Gastroesophageal sphincter (tissue), 4 donors: Measurements from ENCODE around the gene AGTPBP1. TPM values are rescaled to one million over a fixed set of nuclear protein-coding genes. Genes with fewer than 3 reads are reported as not detected.
"Not testable (repeated sequence)": the region's sequence is repeated elsewhere in the genome, so short reads cannot be mapped to it uniquely, and the experiment has no call there.

Experiments
- ATAC-seq: fragments of 150-250 bp; one replicate; pipeline ENCODE4 v1.9.1; 2016; ENCODE audit warnings: mild to moderate bottlenecking, moderate library complexity
- H3K27ac ChIP-seq, 4 donors: fragments of 200-600 bp; sonication (generic) in 3 of 4; 1 replicate in 3 of 4; 2 replicates in 1 of 4; pipeline ENCODE4 v1.5.1; 2016 to 2019
- H3K27me3 ChIP-seq: fragments of 200-600 bp; sonication (generic); one replicate; pipeline ENCODE4 v1.5.1; 2019
- H3K36me3 ChIP-seq, 2 donors: fragments of 200-600 bp; sonication (generic); one replicate each; pipeline ENCODE4 v1.5.1; 2019; ENCODE audit warnings: control low read depth in 1 of 2
- H3K4me1 ChIP-seq, 3 donors: fragments of 200-600 bp; sonication (generic); 1 replicate in 2 of 3; 2 replicates in 1 of 3; pipeline ENCODE4 v1.5.1; 2016 to 2019; ENCODE audit warnings: control low read depth in 2 of 3
- H3K4me3 ChIP-seq, 2 donors: fragments of 200-600 bp; sonication (generic); one replicate each; pipeline ENCODE4 v1.5.1; 2019; ENCODE audit warnings: mild to moderate bottlenecking in 1 of 2, moderate library complexity in 1 of 2
- H3K9me3 ChIP-seq, 3 donors: fragments of 200-600 bp; sonication (generic); one replicate each; pipeline ENCODE4 v1.5.1; 2017 to 2019; ENCODE audit warnings: control low read depth in 2 of 3
- CTCF ChIP-seq, 4 experiments: fragments of 200-600 bp in 2 of 4; fragments of 450-650 bp in 2 of 4; sonication (generic) in 1 of 4; IDR thresholded peaks; one replicate each; pipeline ENCODE4 v1.5.1; 2017 to 2019; ENCODE audit warnings: antibody characterized with exemption in 4 of 4, mild to moderate bottlenecking in 2 of 4, moderate library complexity in 2 of 4
- EP300 ChIP-seq: sonication (generic); formaldehyde crosslinking; IDR thresholded peaks from one replicate; pipeline ENCODE4 v1.6.1; 2017; ENCODE audit warnings: antibody characterized with exemption, mild to moderate bottlenecking
- POLR2A ChIP-seq, 2 donors: fragments of 450-650 bp; IDR thresholded peaks; one replicate each; pipeline ENCODE4 v1.6.1; 2017; ENCODE audit warnings: antibody characterized with exemption in 2 of 2, mild to moderate bottlenecking in 2 of 2, moderate library complexity in 1 of 2
- POLR2AphosphoS5 ChIP-seq: sonication (generic); formaldehyde crosslinking; IDR thresholded peaks from one replicate; pipeline ENCODE4 v1.6.1; 2017; ENCODE audit warnings: antibody characterized with exemption
- WGBS, 2 donors: methylation state at CpG; one replicate each; pipeline ENCODE4 v1.1.5; 2018; ENCODE audit warnings: low coverage in 1 of 2; 5-methylcytosine and 5-hydroxymethylcytosine counted together
- total RNA-seq, 4 donors: library from RNA; depleted of rRNA; stranded (reverse); fragments of >200 nt; gene quantifications; one replicate each; pipeline ENCODE4 v1.1.0, GENCODE V29; 2016

Gene AGTPBP1, protein sequence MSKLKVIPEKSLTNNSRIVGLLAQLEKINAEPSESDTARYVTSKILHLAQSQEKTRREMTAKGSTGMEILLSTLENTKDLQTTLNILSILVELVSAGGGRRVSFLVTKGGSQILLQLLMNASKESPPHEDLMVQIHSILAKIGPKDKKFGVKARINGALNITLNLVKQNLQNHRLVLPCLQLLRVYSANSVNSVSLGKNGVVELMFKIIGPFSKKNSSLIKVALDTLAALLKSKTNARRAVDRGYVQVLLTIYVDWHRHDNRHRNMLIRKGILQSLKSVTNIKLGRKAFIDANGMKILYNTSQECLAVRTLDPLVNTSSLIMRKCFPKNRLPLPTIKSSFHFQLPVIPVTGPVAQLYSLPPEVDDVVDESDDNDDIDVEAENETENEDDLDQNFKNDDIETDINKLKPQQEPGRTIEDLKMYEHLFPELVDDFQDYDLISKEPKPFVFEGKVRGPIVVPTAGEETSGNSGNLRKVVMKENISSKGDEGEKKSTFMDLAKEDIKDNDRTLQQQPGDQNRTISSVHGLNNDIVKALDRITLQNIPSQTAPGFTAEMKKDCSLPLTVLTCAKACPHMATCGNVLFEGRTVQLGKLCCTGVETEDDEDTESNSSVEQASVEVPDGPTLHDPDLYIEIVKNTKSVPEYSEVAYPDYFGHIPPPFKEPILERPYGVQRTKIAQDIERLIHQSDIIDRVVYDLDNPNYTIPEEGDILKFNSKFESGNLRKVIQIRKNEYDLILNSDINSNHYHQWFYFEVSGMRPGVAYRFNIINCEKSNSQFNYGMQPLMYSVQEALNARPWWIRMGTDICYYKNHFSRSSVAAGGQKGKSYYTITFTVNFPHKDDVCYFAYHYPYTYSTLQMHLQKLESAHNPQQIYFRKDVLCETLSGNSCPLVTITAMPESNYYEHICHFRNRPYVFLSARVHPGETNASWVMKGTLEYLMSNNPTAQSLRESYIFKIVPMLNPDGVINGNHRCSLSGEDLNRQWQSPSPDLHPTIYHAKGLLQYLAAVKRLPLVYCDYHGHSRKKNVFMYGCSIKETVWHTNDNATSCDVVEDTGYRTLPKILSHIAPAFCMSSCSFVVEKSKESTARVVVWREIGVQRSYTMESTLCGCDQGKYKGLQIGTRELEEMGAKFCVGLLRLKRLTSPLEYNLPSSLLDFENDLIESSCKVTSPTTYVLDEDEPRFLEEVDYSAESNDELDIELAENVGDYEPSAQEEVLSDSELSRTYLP
- 10 to 100 TPM; 15.3 to 29.7 (median 19.1) TPM for total RNA-seq

DNA sequence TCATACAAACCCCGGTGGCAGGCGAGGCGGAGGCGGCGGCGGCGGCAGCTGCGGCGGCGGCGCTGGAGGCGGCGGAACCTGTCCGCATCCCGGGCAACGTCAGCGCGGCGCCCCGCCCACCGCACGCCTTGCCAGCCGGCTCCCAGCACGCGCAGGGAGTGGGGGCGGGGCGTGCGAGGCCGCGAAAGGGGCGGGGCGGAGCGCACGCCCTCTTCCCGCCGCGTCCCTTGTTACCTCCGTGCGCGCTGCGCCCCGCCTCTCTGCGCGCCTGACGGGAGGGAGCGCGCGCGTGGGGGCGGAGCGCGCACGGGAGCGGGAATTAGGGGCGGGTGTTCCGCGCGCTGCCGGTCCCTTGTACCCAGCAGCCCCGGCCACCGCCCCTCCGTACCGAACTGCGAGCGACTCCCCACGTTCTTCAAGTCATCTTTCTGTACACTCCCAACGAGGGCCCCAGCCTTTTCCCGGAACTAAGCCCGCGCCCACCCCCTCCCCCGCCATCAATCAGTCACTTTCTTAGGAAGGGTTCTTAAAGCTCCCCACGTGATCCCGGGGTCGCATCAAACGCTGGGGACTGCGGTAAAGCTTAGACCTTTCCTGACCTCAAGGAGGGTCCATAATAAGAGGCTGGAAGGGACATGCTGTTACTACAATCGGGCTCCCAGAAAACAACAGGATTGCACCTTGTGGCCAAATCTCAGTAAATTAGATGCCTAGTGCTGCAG, at the start of gene AGTPBP1:
AGTPBP1 (minus strand) TSS at position 80 of the 722 bp plus-strand sequence. CDS start 29,421 bp downstream, outside the sequence.
- ATAC-seq: peak; percentile 97
- WGBS, 2 donors: 0% methylated on average over 5 to 8 of the region's 77 CpGs
- Histone ChIP-seq H3K9me3 (no peaks in the 10 kb centered on the region), H3K4me1 (peaks cover 0 to 24% (median 0%) of the 10 kb centered on the region in 3 donors), H3K27me3 (peaks cover 9% of the 10 kb centered on the region), H3K36me3 (no peaks in the 10 kb centered on the region), H3K27ac (peak within 1 kb of the TSS; percentile 49 to 92 (median 90)), H3K4me3 (peak within 1 kb of the TSS; percentile 71 to 92)
- no peak for TF ChIP-seq EP300
- peak; percentile 51 for TF ChIP-seq POLR2AphosphoS5
- peak; percentile 29 to 36 for TF ChIP-seq POLR2A (IDR thresholded peaks at IDR 0.05)

- ATAC-seq: peak; percentile 48
- WGBS, 2 donors: 5% methylated on average over 7 of the region's 7 CpGs; no CpG with 5 or more reads in 1 of the 2 donors
- H3K4me3 ChIP-seq: not testable (repeated sequence)
Observed at GRCh38 chr9:85786116-85786515, 44.4 kb upstream of the AGTPBP1 start.

GRCh38 chr9:85773844-85774243, 32.1 kb upstream of the AGTPBP1 start:
- not testable (repeated sequence) for H3K27ac ChIP-seq, H3K4me1 ChIP-seq, H3K4me3 ChIP-seq, H3K27me3 ChIP-seq, ATAC-seq, H3K36me3 ChIP-seq, H3K9me3 ChIP-seq
- WGBS, 2 donors: 75 to 85% methylated on average over 2 to 7 of the region's 7 CpGs

More at GRCh38 chr9:85786116-85786515, 44.4 kb upstream of the AGTPBP1 start:
- not testable (repeated sequence) for H3K27ac ChIP-seq, H3K36me3 ChIP-seq, H3K9me3 ChIP-seq, H3K27me3 ChIP-seq, H3K4me1 ChIP-seq
- peak in 2 of 4 experiments; percentile 12 to 40 for TF ChIP-seq CTCF (IDR thresholded peaks at IDR 0.05)

DNA sequence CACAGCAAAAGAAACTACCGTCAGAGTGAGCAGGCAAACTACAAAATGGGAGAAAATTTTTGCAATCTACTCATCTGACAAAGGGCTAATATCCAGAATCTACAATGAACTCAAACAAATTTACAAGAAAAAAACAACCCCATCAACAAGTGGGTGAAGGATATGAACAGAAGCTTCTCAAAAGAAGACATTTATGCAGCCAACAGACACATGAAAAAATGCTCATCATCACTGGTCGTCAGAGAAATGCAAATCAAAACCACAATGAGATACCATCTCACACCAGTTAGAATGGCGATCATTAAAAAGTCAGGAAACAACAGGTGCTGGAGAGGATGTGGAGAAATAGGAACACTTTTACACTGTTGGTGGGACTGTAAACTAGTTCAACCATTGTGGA, 20.0 kb upstream of the AGTPBP1 start:
- H3K4me3 ChIP-seq, ATAC-seq, H3K4me1 ChIP-seq, H3K36me3 ChIP-seq, H3K27ac ChIP-seq, H3K27me3 ChIP-seq, H3K9me3 ChIP-seq: not testable (repeated sequence)
- WGBS, 2 donors: 70% methylated on average over 2 of the region's 3 CpGs; no CpG with 5 or more reads in 1 of the 2 donors

GRCh38 chr9:85757716-85758115, 16.0 kb upstream of the AGTPBP1 start:
- not testable (repeated sequence) for ATAC-seq, H3K9me3 ChIP-seq, H3K36me3 ChIP-seq, H3K27ac ChIP-seq, H3K4me3 ChIP-seq, H3K27me3 ChIP-seq, H3K4me1 ChIP-seq
- 90 to 100% methylated on average over 1 of the region's 2 CpGs for WGBS, 2 donors

DNA sequence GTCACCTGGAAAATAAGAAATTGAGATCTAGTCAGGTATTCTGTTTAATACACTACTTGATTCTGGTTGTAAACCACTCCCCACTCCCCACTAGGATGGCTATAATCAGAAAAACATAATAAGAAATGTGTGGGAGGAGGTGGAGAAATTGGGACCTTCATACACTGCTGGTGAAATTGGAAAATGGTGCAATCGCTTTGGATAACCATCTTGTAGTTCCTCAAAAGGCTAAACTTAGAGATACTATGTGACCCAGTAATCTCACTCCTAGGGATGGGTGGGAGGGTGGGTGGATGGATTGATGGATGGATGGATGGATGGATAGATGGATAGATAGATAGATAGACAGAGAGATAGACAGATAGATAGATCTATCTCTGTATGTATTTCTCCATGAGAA, 14.5 kb upstream of the AGTPBP1 start:
- not testable (repeated sequence) for H3K27ac ChIP-seq, ATAC-seq

DNA sequence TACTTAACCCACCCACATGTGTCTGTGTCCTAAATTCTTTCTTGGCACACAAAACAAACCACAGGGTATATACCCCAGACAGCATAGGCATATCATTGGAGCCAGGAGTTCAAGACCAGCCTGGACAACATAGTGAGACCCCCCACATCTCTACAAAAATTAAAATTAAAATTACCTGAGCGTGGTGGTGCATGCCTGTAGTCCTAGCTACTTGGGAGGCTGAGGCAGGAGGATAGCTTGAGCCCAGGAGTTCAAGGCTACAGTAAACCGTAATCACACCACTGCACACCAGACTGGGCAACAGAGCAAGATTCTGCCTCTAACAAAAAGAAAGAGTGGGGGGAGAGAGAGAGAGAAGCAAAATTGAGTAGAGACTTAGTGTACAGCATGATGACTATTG, 4.6 kb upstream of the AGTPBP1 start:
- H3K27ac ChIP-seq: no peak overlapping the region

More for the DNA sequence above, 14.5 kb upstream of the AGTPBP1 start:
- not testable (repeated sequence) for H3K4me1 ChIP-seq, H3K36me3 ChIP-seq, H3K4me3 ChIP-seq, H3K9me3 ChIP-seq
- peaks cover 11% of the 10 kb centered on the region for H3K27me3 ChIP-seq
- 92% methylated on average over 1 of the region's 1 CpG; no CpG with 5 or more reads in 1 of the 2 donors for WGBS, 2 donors

More for the DNA sequence above, 4.6 kb upstream of the AGTPBP1 start:
- 89% methylated on average over 2 of the region's 2 CpGs; no CpG with 5 or more reads in 1 of the 2 donors for WGBS, 2 donors
- no peak for TF ChIP-seq POLR2AphosphoS5
- TF ChIP-seq CTCF (IDR thresholded peaks at IDR 0.05): no peak
- H3K4me3 ChIP-seq: no peak overlapping the region
- no peaks in the 10 kb centered on the region for H3K36me3 ChIP-seq
- H3K27me3 ChIP-seq: peaks cover 9% of the 10 kb centered on the region
- peaks cover 0 to 9% (median 0%) of the 10 kb centered on the region in 3 donors for H3K4me1 ChIP-seq
- ATAC-seq: no peak
- H3K9me3 ChIP-seq: no peaks in the 10 kb centered on the region
